ENCODE measurements around the gene NPTX1.

NPTX1 gene

GRCh38 chr17:80459234-80459633 is 17.2 kb downstream of the NPTX1 start:
- no peak for DNase-seq (ENCODE audit: low read depth)

- DNase-seq (ENCODE audit: low read depth), result no peak
Observed at GRCh38 chr17:80458016-80458415, 18.4 kb downstream of the NPTX1 start.

GRCh38 chr17:80457236-80457856 is 19.1 kb downstream of the NPTX1 start:
- no peak for DNase-seq (ENCODE audit: low read depth)

GRCh38 chr17:80456465-80457235 is 19.8 kb downstream of the NPTX1 start:
- DNase-seq (ENCODE audit: low read depth), result peak; percentile 63

GRCh38 chr17:80455784-80456183 is 20.6 kb downstream of the NPTX1 start:
- DNase-seq (ENCODE audit: low read depth), result peak; percentile 64

GRCh38 chr17:80455336-80455710 is 21.1 kb downstream of the NPTX1 start:
- peak; percentile 71 for DNase-seq (ENCODE audit: low read depth)

- DNase-seq (ENCODE audit: low read depth), result peak; percentile 99
Observed at GRCh38 chr17:80454557-80455335, 21.7 kb downstream of the NPTX1 start.

GRCh38 chr17:80453998-80454556 is 22.3 kb downstream of the NPTX1 start:
- no peak for DNase-seq (ENCODE audit: low read depth)

- DNase-seq (ENCODE audit: low read depth), result no peak
Observed at GRCh38 chr17:80453126-80453997, 23.0 kb downstream of the NPTX1 start.

GRCh38 chr17:80452173-80452915 is 24.1 kb downstream of the NPTX1 start:
- DNase-seq (ENCODE audit: low read depth), result no peak

- DNase-seq (ENCODE audit: low read depth), result no peak
Observed at GRCh38 chr17:80451104-80451775, 25.2 kb downstream of the NPTX1 start.

GRCh38 chr17:80449930-80450576 is 26.4 kb downstream of the NPTX1 start:
- no peak for DNase-seq (ENCODE audit: low read depth)

- no peak for DNase-seq (ENCODE audit: low read depth)
Observed at GRCh38 chr17:80449194-80449929, 27.0 kb downstream of the NPTX1 start.

- DNase-seq (ENCODE audit: low read depth), result no peak
Observed at GRCh38 chr17:80447790-80448189, 28.6 kb downstream of the NPTX1 start.

GRCh38 chr17:80446645-80447405 is 29.6 kb downstream of the NPTX1 start:
- peak; percentile 57 for DNase-seq (ENCODE audit: low read depth)

- DNase-seq (ENCODE audit: low read depth), result no peak
Observed at GRCh38 chr17:80445726-80446110, 30.7 kb downstream of the NPTX1 start.

- no peak for DNase-seq (ENCODE audit: low read depth)
Observed at GRCh38 chr17:80445007-80445725, 31.2 kb downstream of the NPTX1 start.

GRCh38 chr17:80444644-80444979 is 31.8 kb downstream of the NPTX1 start:
- no peak for DNase-seq (ENCODE audit: low read depth)
